Cerebellar cortex (tissue), 1 donor: ENCODE results near the gene BACE1.
"Not testable (repeated sequence)": the region's sequence is repeated elsewhere in the genome, so short reads cannot be mapped to it uniquely, and the experiment has no call there.

Source experiments
- DNase-seq: peaks from one replicate; pipeline ENCODE4 v3.0.0-alpha.2; 2015; ENCODE audit warnings: low spot score

Gene BACE1

DNA sequence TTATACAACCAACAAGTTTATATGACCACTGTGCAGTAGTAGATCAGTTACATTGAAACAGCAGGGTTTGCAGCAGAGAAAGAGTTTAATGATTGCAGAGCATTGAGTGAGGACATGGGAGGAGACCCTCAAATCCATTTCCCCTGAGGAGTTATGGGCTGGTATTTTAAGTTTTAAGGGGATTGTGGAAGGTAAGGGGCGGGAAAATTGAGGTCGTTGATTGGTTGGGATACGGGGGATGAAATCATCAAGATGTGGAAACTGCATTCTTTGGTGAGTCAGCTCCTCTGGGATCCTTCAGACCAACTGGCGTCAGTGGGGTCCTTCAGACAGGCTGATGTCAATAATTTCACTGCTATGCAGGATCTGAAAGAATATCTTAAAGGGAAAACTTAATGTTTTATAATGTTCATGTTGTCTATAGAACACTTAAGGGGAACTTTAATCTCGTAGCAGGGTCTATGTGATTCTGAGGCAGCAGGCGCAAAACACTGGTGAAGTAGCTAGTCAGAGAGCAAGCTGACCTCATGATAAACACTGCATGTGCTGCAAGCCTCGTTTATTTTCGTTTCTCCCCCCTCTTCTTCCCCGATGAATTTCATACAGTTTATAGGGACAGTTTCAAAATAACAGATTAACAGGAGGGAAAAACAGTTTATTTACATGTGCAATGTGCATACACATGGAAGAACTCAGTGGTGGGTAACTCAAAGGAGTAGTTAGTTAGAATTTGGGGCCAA, 42.3 kb downstream of the BACE1 start:
- DNase-seq: no peak

DNA sequence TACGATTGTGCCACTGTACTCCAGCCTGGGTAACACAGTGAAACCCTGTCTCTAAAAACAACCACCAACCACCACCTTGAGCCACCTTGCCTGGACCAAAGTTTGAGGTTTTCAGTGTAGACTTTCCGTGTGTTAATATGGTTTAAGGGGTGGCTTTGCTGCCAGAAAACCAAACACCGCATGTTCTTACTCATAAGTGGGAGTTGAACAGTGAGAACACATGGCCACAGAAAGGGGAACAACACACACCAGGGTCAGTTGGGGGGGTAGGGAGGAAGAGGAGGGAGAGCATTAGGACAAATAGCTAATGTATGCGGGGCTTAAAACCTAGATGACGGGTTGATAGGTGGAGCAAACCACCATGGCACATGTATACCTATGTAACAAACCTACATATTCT, 43.9 kb downstream of the BACE1 start:
- DNase-seq: not testable (repeated sequence)

DNA sequence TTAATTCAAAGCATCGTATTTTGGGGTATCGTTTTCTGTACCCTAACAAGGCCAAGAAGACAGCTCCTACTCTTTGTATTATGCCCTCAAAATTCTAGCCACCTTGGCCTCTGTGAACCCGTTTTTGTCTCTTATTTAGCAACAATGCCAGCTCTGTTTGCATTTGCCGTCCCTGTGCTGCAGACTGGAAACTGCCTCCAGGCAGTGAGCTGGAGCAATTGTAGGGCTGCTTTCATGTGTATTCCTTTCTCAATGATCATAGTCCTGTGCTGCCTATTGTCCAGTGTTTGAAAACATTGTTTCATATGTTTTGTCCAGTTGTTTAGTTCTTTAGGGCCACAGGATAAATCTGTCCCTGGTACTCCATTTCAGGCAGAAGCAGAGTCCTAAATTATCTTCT, 44.8 kb downstream of the BACE1 start:
- DNase-seq: no peak

DNA sequence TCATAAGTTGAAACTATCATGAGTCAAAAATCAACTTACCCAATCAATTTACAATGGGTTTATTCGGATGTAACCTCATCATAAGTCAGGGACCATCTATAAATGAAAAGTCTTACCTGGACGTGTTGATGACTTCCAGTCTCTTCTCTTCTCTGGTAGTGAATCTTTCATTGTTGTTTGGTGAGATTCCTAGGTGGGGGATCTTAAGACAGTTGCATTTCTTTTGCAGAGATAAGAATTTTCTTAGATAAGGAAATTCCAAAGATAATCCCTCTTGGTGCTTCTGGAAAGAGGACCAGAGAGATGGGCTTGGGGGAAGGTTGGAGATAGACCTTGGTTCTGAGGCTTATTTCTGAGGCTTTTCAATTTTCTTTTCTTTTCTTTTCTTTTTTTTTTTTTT, 46.2 kb downstream of the BACE1 start:
- DNase-seq: no peak

DNA sequence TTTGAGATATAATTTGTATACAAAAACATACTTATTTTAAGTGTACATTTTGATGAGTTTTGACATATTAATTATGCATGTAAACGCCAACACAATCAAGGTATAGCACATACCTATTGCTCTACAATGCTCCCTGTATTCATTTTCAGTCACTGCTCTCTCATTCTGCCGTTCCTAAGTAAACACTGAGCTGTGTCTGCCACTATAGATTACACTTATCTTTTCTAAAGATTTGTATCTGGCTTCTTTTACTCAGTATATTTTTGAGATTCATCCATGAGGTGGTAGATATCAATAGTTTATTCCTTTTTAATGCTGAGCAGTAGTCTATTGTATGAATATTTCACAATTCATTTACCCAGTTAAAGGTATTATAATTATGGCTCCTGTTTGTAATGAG, 50.3 kb downstream of the BACE1 start:
- no peak for DNase-seq

DNA sequence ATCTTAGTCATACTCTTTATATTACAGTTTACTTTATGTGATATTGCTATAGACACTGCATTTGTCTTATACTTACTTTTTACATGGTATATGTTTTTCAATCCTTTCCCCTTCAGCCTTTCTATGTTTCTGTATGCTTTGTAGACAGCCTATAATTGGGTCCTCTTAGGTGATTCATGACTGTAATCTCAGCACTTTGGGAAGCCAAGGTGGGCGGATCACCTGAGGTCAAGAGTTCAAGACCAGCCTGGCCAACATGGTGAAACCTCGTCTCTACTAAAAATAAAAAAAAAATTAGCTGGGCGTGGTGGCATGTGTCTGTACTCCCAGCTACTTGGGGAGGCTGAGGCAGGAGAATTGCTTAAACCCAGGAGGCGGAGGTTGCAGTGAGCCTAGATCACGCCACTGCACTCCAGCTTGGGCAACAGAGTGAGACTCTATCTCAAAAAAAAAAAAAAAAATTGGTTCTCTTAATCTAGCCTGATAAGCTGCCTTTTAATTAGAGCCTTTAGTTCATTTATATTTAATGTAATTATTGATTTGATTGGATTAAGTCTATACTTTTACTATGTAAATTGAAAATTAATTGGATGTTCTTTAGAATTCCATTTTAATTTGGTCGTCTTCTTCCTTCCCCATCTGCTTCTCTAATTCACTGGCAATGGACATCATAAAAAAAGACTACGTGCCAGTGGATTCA, 51.3 kb downstream of the BACE1 start:
- not testable (repeated sequence) for DNase-seq

DNA sequence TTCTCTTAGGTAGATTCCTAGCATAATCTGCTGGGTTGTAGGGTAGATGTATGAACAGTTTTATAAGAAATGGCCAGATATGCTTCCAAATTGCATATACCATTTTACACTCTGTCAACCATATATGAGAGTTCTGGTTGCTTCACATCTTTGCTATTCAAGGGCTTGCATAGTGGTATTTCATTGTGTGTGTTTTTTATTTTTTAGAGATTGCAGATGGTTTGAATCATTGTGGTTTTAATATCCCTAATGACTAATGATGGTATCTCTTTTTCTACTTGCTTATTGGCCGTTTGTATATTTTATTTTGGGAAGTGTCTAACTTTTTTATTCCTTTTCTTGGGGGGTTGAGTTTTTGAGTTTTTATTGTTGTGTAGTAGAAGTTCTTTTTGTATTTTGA, 56.6 kb downstream of the BACE1 start:
- no peak for DNase-seq

DNA sequence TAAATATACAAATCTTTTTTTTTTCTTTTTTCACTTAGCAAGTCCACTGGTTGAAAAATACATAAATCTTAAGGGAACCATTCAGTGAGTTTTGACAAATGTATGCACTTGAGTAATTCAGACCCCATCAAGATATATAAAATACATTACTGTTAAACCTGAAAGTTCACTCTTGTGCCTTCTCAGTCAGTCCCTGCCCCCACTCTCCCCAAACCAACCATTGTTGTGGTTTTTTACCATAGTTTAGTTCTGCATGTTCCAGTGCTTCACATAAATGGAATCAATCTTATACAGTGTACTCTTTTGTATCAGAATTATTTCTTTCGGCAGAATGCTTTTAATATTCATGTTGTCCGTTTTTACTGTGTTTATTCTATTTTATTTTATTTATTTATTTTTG, 57.5 kb downstream of the BACE1 start:
- no peak for DNase-seq

DNA sequence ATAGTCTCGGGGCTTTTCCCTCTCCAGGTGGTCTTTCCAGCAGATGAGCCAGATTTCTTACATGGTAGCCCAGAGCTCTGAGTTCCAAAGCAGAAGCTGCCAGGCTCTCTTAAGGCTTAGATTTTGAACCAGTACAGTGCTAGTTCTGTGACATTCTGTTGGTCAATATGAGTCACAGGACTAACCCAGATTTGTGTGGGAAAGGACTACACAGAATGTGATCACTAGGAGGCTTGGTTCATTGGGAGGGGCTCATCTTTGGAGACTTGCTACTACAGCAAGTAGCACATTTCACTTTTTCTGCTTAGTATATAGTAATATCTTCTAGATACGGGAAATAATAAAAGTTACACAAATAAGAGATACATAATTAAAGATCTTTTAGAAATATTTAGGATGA, 59.5 kb downstream of the BACE1 start:
- DNase-seq: no peak

DNA sequence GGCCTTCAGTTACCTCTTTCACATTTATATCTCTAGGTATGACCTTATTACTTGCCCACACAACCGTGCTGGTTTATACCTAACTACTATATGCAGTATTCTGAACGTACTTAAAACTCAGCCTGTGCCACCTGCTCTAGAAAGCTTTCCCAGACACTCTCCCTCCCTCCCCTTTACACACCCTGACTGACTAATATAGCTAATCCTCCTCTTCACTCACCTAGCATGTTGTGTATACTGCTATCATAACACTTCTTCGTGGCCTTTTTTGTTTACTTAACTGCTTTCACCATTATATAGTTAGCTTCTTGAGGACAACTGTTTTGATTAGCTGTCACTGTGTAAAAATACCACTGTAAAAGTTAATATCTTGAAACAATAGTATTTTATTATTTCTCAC, 60.1 kb downstream of the BACE1 start:
- no peak for DNase-seq

DNA sequence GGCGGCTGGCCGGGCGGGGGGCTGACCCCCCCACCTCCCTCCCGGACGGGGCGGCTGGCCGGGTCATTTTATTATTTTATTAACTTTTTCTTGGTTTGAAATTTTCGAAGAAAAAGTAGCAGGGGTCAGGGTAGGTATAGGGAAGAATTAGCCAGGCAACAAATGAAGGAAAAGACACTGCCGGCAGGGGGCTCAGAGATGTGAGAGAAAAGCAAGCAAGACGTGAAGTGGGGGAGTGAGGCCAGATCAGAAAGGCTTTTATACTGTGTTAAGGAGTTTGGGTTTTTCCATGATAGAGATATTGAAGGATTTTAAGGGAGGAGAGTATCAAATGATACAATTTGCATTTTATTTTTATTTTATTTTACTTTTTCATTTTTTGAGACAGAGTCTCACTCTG, 64.5 kb downstream of the BACE1 start:
- DNase-seq: no peak

DNA sequence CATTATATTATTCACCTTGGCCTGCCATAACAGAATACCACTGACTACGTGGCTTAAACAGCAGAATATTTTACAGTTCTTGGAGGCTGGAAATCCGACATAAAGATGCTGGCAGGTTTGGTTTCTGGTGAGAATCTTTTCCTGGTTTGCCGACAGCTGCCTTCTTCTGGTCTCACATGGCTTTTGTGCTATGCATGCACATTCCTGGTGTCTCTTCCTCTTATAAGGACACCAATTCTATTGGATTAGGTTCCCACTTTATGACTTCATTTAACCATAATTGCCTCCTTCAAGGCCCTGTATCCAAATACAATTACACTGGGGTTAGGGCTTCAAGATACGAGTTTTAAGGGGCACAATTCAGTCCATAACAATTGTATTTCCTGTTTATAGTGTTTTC, 66.5 kb downstream of the BACE1 start:
- DNase-seq: no peak

DNA sequence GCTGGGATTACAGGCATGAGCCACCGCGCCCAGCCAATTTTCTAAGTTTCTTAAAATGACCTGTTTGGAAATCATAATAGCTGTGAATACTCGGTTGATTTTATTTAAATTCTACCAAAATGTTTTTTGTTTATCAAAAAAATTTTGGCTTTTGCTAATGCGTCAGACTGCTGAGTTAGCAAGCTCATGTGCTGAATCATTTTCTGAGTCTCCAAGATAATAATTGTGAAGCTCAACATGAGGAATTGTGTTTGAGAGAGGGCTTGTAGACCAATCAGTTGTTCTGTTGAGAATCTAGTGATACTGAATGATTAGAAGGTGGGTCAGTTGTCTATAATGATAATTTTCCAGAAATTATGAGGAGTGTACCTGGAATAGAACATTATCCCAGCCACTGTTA, 67.7 kb downstream of the BACE1 start:
- no peak for DNase-seq

DNA sequence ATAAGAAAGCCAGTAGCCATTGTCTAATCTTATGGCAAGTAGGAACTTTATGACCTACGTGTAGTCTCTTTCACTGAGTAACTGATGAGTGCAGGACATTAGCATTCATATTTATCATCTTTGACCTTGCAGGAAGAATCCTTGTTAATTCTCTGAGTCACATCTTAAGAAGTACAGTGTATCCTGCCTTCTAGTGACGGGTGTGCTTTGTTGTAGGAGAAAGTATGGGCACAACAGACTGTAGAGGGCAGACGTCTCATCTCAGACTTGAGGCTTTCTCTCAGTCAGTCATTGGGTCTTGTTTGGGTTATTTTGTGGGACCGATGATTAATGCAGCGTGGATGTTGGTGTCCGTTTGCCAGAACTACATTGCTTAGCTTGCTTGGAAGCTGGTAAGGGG, 76.8 kb downstream of the BACE1 start:
- no peak for DNase-seq

DNA sequence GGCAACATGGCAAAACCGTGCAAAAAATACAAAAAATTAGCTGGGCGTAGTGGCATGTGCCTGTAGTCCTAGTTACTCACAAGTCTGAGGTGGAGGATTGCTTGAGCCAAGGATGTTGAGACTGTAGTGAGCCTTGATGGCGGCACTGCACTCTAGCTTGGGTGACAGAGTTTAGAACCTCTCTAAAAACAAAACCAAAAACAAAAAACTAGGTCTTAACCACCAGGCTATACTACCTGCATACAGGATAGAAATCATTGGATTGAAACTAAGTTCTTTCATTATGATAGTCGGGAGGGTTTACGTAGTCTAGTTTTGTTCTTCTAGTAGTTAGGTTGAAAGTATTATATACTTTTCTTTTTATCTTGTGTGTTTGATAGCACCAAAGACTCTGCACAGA, 77.8 kb downstream of the BACE1 start:
- no peak for DNase-seq
